Measurements from ENCODE around the gene HNRNPL. TPM values are rescaled to one million over a fixed set of nuclear protein-coding genes. Genes with fewer than 3 reads are reported as not detected.
"Not testable (repeated sequence)": the region's sequence is repeated elsewhere in the genome, so short reads cannot be mapped to it uniquely, and the experiment has no call there.

Gene HNRNPL
- total and polyA plus RNA-seq, 2 donors (not counting 1 experiment from before 2014, with no cell fraction given) = 292 to 418 TPM

- H3K9me3 Mint-ChIP-seq (ENCODE audit: insufficient read depth) = no peaks in the 10 kb centered on the region
- ChIA-PET CTCF (interaction anchor here (0.6 to 0.7 kb wide), 2 partner anchors 21 to 169 kb away, joined by 3 to 6 read pairs; no protein-coding TSS in a partner anchor), POLR2A (no interaction called here)
- Histone ChIP-seq H3K27ac (ENCODE audit: low read length in 2 of 2) (no peak overlapping the region), H3K4me2 (replicated peaks; ENCODE audit: low read depth, low read length, poor library complexity, severe bottlenecking) (no peak overlapping the region), H3K27me3 (replicated peaks in 1 of 4; ENCODE audit: control extremely low read depth in 1 of 4, control insufficient read depth in 3 of 4, insufficient read depth in 4 of 4, low read length in 3 of 4) (no peaks in the 10 kb centered on the region), H3K4me3 (ENCODE audit: control extremely low read depth in 1 of 5, extremely low read depth in 1 of 5, insufficient read depth in 1 of 5, low read depth in 2 of 5, low read length in 4 of 5) (no peak overlapping the region), H3K79me2 (ENCODE audit: control insufficient read depth, insufficient read depth, low read length) (no peaks in the 10 kb centered on the region), H3K9ac (ENCODE audit: low read length) (no peak overlapping the region), H2AFZ (ENCODE audit: insufficient read depth, low read depth, low read length, poor library complexity, severe bottlenecking) (no peak overlapping the region), H3K4me1 (ENCODE audit: control insufficient read depth in 2 of 2, insufficient read depth in 2 of 2, low read length in 2 of 2) (peaks cover 3 to 7% of the 10 kb centered on the region in 2 donors), H4K20me1 (ENCODE audit: control insufficient read depth, insufficient read depth, low read length, poor library complexity, severe bottlenecking) (no peaks in the 10 kb centered on the region), H3K9me3 (ENCODE audit: control extremely low read depth in 1 of 3, control insufficient read depth in 2 of 3, insufficient read depth in 1 of 3, low read length in 2 of 3) (no peaks in the 10 kb centered on the region), H3K36me3 (replicated peaks in 1 of 2; ENCODE audit: control extremely low read depth in 1 of 2, control insufficient read depth in 1 of 2, extremely low read depth in 1 of 2, insufficient read depth in 2 of 2, low read length in 1 of 2) (no peaks in the 10 kb centered on the region)
- intact Hi-C loops (cut with micrococcal nuclease) = no loop called here
- no peak for DNase-seq
- no peaks in the 10 kb centered on the region for H3K27me3 Mint-ChIP-seq
- ATAC-seq (ENCODE audit: low read depth) = no peak
- 94% methylated on average over 16 of the region's 17 CpGs for WGBS (ENCODE audit: insufficient coverage)
- H3K4me3 Mint-ChIP-seq = no peak overlapping the region
- H3K4me1 Mint-ChIP-seq = peaks cover 9% of the 10 kb centered on the region
- TF ChIP-seq CTCF (IDR thresholded peaks at IDR 0.05) (no peak), EZH2 (IDR thresholded peaks at IDR 0.05; ENCODE audit: borderline replicate concordance, insufficient read depth, low read depth, low read length, poor library complexity, severe bottlenecking) (no peak)
- H3K27ac Mint-ChIP-seq = no peak overlapping the region
Observed at GRCh38 chr19:38808741-38809140, 41.0 kb downstream of the HNRNPL start.

DNA sequence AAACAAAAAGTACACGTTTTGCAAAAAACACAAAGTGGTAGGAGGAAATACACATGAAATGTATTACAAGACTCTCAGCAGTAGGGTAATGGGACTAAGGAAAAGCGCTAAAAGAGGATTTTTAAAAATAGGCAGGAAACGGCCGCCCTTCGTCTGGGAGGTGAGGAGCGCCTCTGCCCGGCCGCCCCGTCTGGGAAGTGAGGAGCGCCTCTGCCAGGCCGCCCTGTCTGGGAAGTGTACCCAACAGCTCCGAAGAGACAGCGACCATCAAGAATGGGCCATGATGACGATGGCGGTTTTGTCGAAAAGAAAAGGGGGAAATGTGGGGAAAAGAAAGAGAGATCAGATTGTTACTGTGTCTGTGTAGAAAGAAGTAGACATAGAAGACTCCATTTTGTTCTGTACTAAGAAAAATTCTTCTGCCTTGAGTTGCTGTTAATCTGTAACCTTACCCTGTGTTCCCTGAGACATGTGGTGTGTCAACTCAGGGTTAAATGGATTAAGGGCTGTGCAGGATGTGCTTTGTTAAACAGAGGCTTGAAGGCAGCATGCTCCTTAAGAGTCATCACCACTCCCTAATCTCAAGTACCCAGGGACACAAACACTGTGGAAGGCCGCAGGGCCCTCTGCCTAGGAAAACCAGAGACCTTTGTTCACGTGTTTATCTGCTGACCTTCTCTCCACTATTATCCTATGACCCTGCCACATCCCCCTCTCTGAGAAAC is 42.2 kb downstream of the HNRNPL start:
- H3K9me3 Mint-ChIP-seq (ENCODE audit: insufficient read depth); H3K4me3 Mint-ChIP-seq; H3K27me3 Mint-ChIP-seq; H3K79me2 ChIP-seq (ENCODE audit: control insufficient read depth, insufficient read depth, low read length); ATAC-seq (ENCODE audit: low read depth); H3K36me3 ChIP-seq (replicated peaks in 1 of 2; ENCODE audit: control extremely low read depth in 1 of 2, control insufficient read depth in 1 of 2, extremely low read depth in 1 of 2, insufficient read depth in 2 of 2, low read length in 1 of 2); H3K9ac ChIP-seq (ENCODE audit: low read length); H3K27ac ChIP-seq (ENCODE audit: low read length in 2 of 2); H2AFZ ChIP-seq (ENCODE audit: insufficient read depth, low read depth, low read length, poor library complexity, severe bottlenecking); CTCF ChIA-PET; H3K4me2 ChIP-seq (replicated peaks; ENCODE audit: low read depth, low read length, poor library complexity, severe bottlenecking); H4K20me1 ChIP-seq (ENCODE audit: control insufficient read depth, insufficient read depth, low read length, poor library complexity, severe bottlenecking); intact Hi-C loops (cut with micrococcal nuclease); H3K4me3 ChIP-seq (ENCODE audit: control extremely low read depth in 1 of 5, extremely low read depth in 1 of 5, insufficient read depth in 1 of 5, low read depth in 2 of 5, low read length in 4 of 5); DNase-seq; H3K4me1 Mint-ChIP-seq; H3K9me3 ChIP-seq (ENCODE audit: control extremely low read depth in 1 of 3, control insufficient read depth in 2 of 3, insufficient read depth in 1 of 3, low read length in 2 of 3); H3K27me3 ChIP-seq (replicated peaks in 1 of 4; ENCODE audit: control extremely low read depth in 1 of 4, control insufficient read depth in 3 of 4, insufficient read depth in 4 of 4, low read length in 3 of 4); H3K4me1 ChIP-seq (ENCODE audit: control insufficient read depth in 2 of 2, insufficient read depth in 2 of 2, low read length in 2 of 2): not testable (repeated sequence)
- POLR2A ChIA-PET = interaction anchor here (0.6 kb wide), 1 partner anchor 13 kb away, joined by 3 read pairs; no protein-coding TSS in a partner anchor
- WGBS (ENCODE audit: insufficient coverage) = no CpG with 5 or more reads among the region's 18 CpGs
- H3K27ac Mint-ChIP-seq = peak overlapping the region; percentile 15
